ENCODE results near the gene WDHD1. TPM values are rescaled to one million over a fixed set of nuclear protein-coding genes. Genes with fewer than 3 reads are reported as not detected.
"Not testable (repeated sequence)": the region's sequence is repeated elsewhere in the genome, so short reads cannot be mapped to it uniquely, and the experiment has no call there.

The WDHD1 gene
- total RNA-seq, 1 donor from 2014 or later = 56.2 TPM

DNA sequence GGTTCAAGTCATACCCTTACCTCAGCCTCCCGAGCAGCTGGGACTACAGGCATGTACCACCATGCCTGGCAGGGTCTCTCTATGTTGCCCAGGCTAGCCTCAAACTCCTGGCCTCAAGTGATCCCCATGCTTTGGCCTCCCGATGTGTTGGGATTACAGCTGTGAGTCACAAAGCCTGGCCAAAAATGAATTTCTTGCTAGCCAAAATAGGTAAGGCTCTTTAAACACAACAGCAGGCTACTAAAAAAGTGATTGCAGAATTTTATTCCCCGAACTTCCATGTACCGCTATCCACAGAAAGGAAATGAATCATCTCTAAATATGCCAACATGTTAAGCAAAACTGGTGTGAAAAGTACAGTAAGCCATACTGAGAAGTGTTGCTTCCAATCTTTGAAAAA, 50.6 kb downstream of the WDHD1 start:
- H3K27ac Mint-ChIP-seq (ENCODE audit: unreplicated experiment) = no peak overlapping the region
- peaks cover 12% of the 10 kb centered on the region for H3K36me3 Mint-ChIP-seq (ENCODE audit: low read depth)
- no peaks in the 10 kb centered on the region for H3K4me1 Mint-ChIP-seq
- TF ChIP-seq, protein P1, sequence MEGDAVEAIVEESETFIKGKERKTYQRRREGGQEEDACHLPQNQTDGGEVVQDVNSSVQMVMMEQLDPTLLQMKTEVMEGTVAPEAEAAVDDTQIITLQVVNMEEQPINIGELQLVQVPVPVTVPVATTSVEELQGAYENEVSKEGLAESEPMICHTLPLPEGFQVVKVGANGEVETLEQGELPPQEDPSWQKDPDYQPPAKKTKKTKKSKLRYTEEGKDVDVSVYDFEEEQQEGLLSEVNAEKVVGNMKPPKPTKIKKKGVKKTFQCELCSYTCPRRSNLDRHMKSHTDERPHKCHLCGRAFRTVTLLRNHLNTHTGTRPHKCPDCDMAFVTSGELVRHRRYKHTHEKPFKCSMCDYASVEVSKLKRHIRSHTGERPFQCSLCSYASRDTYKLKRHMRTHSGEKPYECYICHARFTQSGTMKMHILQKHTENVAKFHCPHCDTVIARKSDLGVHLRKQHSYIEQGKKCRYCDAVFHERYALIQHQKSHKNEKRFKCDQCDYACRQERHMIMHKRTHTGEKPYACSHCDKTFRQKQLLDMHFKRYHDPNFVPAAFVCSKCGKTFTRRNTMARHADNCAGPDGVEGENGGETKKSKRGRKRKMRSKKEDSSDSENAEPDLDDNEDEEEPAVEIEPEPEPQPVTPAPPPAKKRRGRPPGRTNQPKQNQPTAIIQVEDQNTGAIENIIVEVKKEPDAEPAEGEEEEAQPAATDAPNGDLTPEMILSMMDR (conservative IDR thresholded peaks at IDR 0.05) = no peak
- H3K9me3 Mint-ChIP-seq = no peaks in the 10 kb centered on the region
- H3K4me3 Mint-ChIP-seq = no peak overlapping the region
- DNase-seq (ENCODE audit: low read depth, low spot score) = no peak
- H3K27me3 Mint-ChIP-seq (ENCODE audit: low read depth) = no peaks in the 10 kb centered on the region

DNA sequence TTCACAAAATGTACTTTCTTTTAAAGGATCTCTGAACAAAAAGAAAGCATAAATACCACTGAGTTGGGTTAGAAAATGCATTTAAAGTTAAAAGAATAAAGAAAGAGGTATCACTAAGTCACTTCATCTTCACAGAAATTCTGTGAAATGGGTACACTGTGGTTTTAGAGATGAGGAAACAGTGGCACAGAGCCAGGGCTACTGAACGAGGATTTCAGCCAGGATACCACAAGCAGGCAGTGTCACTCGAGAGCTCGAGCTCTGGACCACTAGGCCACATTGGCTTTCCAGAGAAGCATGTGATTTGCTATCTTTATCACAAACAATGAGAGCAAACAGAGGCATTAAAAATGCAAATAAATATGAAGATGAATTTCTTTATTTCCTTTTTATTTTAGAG, 51.0 kb downstream of the WDHD1 start:
- Mint-ChIP-seq H3K27me3 (ENCODE audit: low read depth) (no peaks in the 10 kb centered on the region), H3K36me3 (ENCODE audit: low read depth) (peaks cover 13% of the 10 kb centered on the region), H3K9me3 (no peaks in the 10 kb centered on the region), H3K4me1 (no peaks in the 10 kb centered on the region), H3K4me3 (no peak overlapping the region), H3K27ac (ENCODE audit: unreplicated experiment) (no peak overlapping the region)
- no peak for DNase-seq (ENCODE audit: low read depth, low spot score)
- TF ChIP-seq, protein P1 (conservative IDR thresholded peaks at IDR 0.05) = no peak

DNA sequence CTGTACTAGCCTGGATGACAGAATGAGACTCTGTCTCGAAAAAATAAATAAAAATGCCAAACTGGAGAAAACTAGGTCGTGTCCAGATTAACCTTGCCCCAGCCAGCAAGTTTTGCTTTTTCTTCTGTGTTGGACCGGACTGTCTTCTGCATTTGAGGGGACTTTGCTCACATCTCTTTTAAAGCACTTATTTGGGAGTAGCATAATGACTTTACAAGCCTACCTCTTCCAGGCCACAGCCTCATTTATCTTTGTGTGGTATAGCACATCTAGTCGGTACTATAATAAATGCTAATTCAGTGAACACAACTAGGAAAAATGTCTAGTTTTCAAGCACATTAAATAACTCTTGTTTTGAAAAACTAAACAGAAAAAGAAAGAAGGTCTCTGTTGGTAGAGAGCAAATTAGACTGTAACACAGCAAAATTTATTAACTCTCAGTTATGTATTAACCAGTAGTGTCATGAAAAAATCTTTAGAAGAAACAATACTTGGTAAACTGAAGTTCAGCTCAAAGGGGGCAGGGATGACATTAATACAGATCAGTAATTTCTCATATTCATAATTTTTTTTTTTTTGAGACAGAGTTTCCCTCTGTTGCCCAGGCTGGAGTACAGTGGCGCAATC, 52.0 kb downstream of the WDHD1 start:
- TF ChIP-seq, protein P1 (conservative IDR thresholded peaks at IDR 0.05) = no peak

DNA sequence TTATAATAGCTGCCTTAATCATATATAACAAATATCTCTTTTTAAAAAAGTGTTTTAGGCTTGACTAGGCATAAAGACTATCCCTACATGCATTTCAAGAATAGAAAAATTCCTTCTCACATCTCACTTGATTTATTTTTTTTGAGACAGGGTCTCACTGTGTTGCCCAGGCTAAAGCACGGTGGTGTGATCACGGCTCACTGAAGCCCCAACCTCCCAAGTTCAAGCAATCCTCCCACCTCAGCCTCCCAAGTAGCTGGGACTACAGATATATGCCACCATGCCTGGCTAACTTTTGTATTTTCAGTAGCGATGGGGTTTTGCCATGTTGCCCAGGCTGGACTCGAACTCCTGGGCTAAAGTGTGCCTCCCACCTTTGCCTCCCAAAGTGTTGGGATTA, 59.4 kb downstream of the WDHD1 start:
- H3K36me3 Mint-ChIP-seq (ENCODE audit: low read depth) = peaks cover 33% of the 10 kb centered on the region

More for the DNA sequence above, 52.0 kb downstream of the WDHD1 start:
- no peak overlapping the region for H3K4me3 Mint-ChIP-seq
- H3K27ac Mint-ChIP-seq (ENCODE audit: unreplicated experiment) = no peak overlapping the region
- no peaks in the 10 kb centered on the region for H3K27me3 Mint-ChIP-seq (ENCODE audit: low read depth)
- no peak for DNase-seq (ENCODE audit: low read depth, low spot score)
- peaks cover 18% of the 10 kb centered on the region for H3K36me3 Mint-ChIP-seq (ENCODE audit: low read depth)
- H3K9me3 Mint-ChIP-seq = no peaks in the 10 kb centered on the region
- no peaks in the 10 kb centered on the region for H3K4me1 Mint-ChIP-seq

DNA sequence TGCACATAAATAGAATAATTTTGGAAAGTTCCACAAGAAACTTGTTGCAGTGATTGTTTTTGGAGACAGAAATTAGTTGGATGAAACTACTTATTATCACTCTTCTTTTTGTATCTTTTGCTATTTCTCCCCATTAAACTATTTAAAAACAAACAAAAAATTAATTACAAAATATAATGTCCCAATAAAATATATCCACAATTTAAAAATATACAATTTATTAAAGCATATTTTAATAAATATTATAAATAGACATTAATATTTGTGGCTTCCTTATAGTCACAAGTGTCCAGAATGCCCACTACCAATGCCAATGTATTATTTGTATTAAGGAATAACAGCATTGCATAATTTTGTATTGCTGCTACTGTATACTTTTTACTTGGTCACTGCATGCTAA, 71.8 kb downstream of the WDHD1 start:
- Mint-ChIP-seq H3K4me3 (no peak overlapping the region), H3K27ac (ENCODE audit: unreplicated experiment) (no peak overlapping the region), H3K9me3 (no peaks in the 10 kb centered on the region), H3K36me3 (ENCODE audit: low read depth) (peaks cover 32% of the 10 kb centered on the region), H3K27me3 (ENCODE audit: low read depth) (no peaks in the 10 kb centered on the region), H3K4me1 (no peaks in the 10 kb centered on the region)
- DNase-seq (ENCODE audit: low read depth, low spot score) = no peak
- TF ChIP-seq, protein P1 (conservative IDR thresholded peaks at IDR 0.05) = no peak

More for the DNA sequence above, 59.4 kb downstream of the WDHD1 start:
- H3K27ac Mint-ChIP-seq (ENCODE audit: unreplicated experiment) = no peak overlapping the region
- no peak for DNase-seq (ENCODE audit: low read depth, low spot score)
- H3K27me3 Mint-ChIP-seq (ENCODE audit: low read depth) = no peaks in the 10 kb centered on the region
- H3K4me1 Mint-ChIP-seq = no peaks in the 10 kb centered on the region
- H3K9me3 Mint-ChIP-seq = peaks cover 3% of the 10 kb centered on the region
- H3K4me3 Mint-ChIP-seq = no peak overlapping the region
- TF ChIP-seq, protein P1 (conservative IDR thresholded peaks at IDR 0.05) = no peak

DNA sequence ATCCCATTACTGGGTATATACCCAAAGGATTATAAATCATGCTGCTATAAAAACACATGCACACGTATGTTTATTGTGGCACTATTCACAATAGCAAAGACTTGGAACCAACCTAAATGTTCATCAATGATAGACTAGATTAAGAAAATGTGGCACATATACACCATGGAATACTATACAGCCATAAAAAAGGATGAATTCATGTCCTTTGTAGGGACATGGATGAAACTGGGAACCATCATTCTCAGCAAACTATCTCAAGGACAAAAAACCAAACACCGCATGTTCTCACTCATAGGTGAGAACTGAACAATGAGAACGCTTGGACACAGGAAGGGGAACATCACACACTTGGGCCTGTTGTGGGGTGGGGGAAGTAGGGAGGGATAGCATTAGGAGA, 73.3 kb downstream of the WDHD1 start:
- H3K9me3 Mint-ChIP-seq; H3K4me1 Mint-ChIP-seq; H3K4me3 Mint-ChIP-seq; H3K27me3 Mint-ChIP-seq (ENCODE audit: low read depth); DNase-seq (ENCODE audit: low read depth, low spot score): not testable (repeated sequence)
- Mint-ChIP-seq H3K36me3 (ENCODE audit: low read depth) (peaks cover 42% of the 10 kb centered on the region), H3K27ac (ENCODE audit: unreplicated experiment) (peak overlapping the region; percentile 67)

DNA sequence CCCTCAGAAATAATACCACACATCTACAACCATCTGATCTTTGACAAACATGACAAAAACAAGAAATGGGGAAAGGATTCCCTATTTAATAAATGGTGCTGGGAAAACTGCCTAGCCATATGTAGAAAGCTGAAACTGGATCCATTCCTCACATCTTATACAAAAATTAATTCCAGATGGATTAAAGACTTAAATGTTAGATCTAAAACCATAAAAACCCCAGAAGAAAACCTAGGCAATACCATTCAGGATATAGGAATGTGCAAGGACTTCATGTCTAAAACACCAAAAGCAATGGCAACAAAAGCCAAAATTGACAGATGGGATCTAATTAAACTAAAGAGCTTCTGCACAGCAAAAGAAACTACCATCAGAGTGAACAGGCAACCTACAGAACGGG, 74.1 kb downstream of the WDHD1 start:
- H3K9me3 Mint-ChIP-seq; DNase-seq (ENCODE audit: low read depth, low spot score); H3K4me3 Mint-ChIP-seq; H3K27me3 Mint-ChIP-seq (ENCODE audit: low read depth); H3K27ac Mint-ChIP-seq (ENCODE audit: unreplicated experiment); H3K4me1 Mint-ChIP-seq: not testable (repeated sequence)
- peaks cover 43% of the 10 kb centered on the region for H3K36me3 Mint-ChIP-seq (ENCODE audit: low read depth)

All from neural crest cell (in vitro differentiated cells).